T follicular helper cell (primary cell): ENCODE measurements around the gene C1QTNF5.

ENCODE experiments used
- DNase-seq: peaks from one replicate; pipeline ENCODE4 v3.0.0-alpha.2; 2020; ENCODE audit warnings: low read depth

C1QTNF5 gene

DNA sequence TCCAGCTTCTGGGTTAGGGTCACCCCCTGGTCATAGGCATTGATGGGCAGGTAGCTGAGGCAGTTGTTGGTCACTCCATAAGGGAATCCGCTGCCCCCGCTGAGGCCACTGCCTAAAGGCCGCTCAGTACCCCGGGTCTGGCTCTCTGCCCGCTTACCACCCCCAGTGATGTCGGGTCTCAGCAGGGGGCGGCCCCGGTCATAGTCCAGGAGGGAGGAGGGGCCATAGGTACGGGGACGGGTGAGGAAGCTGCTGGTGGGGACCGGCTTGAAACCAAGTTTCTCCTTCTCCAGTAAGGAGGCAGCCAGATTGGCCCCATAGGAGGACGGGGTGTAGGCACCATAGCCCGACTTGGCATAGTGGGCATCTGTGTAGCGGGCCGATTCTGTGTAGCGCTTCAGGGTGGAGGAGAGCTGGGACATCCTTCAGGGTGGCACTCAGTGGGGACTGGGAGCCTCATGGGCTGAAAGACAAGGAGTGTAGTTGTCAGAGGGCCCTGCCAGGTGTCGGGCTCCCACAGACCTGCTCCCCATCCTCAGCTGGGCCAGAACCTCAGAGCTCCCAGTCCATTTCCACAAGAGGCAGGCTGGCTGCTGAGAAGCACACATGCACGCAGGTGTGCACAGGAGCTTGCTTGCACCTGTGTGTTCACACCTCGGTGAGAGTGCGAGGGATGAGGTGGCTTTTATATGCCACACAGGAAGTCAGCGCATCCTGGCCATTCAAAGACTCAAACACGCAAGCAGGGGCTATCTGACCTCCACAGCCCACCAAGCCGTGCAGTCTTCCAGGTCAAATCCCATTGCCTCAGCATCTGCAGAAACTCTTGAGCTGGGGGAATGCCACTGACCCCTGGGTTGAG lies 32.6 kb upstream of the C1QTNF5 start:
- no peak for DNase-seq

DNA sequence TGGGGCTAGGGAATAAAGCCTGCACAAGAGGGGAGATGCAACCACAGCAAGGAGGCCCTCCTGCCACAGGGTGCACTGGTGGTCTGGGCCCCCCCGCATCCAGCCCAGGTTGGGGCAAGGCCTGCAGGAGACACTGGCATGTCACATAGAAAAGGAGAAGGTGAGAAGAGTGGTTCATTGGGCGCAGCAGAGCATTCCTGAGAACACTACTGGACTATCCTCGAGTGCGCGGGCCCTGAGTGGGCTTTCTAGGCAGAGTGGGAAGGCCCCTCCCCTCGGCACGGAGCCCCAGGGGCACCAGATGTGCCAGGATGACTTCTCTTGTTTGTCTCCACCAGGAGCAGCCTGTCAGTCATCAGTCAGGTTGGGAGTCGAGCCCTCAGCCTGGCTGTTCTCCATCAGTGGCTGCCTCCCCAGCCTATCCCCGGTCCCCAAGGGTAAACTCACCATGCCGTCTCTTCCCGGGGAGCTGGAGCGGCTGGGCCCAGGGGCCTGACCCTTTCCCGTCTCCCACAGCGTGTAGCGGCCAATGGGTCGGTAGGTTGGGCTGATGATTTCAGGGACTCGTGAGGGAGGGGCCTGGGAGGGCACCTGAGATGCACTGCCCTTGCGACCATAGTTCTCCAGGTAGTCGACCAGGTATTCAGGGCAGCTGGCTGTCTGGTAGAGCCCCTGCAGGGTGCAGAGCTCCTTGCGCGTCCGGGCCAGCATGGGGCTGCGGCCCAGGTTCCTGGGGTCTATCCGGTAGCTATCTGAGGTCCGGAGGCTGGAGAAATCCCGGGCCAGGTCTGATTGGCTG lies 31.8 kb upstream of the C1QTNF5 start:
- no peak for DNase-seq

DNA sequence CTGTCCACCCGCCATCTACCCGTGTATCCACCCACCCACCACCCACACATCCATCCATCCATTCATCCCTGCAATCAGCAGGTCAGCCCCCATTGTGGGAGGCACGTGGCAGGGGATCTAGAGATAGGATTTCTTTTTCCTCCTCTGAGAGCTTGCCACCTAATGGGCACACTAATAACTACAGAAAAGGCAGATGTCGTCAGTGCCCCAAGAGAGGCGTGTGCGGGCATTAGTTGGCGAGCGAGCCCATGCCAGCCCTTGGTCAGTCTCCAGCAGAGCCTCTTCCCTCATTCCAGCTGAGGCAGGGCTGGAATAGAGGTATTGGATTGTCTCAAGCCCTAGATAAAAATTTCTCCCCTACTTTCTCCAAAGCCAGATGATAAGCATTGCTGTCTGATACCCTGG lies 31.1 kb upstream of the C1QTNF5 start:
- DNase-seq: no peak

DNA sequence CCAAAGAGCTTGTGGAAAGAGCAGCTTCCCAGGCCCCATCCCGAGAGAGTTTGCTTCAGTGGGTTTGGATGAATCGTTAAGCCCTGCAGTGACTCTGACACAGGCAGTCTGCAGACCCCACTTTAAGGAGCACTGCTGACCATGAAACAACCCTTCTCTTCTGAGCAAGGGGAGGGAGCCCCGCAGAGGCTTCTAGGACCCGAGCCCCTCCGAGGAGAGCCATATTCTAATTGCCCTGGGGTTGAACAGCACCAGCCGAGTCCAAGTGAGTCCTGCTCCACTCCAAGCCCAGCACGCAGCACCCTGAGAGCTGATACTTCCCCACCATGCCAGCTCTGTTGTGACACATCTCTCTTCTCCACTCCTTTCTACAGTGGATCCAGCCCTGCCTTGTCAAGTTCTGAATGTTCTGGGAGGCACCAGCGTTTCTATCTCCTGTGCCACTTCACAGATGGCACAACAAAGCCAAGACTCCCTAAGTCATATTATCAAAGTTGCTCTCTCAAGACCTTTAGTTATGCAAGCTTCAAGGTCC lies 30.5 kb upstream of the C1QTNF5 start:
- no peak for DNase-seq

DNA sequence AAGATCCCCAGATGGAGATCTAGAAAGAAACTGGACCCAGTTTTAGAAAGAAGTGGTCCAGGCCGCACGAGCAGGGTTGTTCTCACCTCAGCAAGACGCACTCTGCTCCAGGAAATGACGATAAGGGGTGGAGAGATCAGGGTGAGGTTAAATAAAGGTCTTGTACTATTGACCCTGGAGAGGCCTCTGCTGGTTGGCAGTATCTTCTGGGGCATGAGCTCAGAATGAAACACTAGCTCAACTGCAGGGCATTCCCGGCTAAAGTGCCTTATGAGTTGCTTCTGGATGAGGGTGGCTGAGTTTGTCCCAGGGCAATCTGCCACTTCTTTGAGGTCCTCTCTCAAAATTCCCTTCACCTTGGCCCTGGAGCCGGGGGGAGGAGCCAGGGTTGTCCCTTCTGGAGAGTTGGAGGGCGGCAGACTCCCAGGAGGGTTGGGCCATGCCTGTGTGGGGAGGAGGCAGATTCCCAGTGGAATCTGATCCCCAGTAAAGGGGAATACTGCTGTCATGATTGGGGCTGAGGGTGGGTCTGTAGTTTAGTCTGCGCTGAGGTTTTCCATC lies 29.9 kb upstream of the C1QTNF5 start:
- no peak for DNase-seq

DNA sequence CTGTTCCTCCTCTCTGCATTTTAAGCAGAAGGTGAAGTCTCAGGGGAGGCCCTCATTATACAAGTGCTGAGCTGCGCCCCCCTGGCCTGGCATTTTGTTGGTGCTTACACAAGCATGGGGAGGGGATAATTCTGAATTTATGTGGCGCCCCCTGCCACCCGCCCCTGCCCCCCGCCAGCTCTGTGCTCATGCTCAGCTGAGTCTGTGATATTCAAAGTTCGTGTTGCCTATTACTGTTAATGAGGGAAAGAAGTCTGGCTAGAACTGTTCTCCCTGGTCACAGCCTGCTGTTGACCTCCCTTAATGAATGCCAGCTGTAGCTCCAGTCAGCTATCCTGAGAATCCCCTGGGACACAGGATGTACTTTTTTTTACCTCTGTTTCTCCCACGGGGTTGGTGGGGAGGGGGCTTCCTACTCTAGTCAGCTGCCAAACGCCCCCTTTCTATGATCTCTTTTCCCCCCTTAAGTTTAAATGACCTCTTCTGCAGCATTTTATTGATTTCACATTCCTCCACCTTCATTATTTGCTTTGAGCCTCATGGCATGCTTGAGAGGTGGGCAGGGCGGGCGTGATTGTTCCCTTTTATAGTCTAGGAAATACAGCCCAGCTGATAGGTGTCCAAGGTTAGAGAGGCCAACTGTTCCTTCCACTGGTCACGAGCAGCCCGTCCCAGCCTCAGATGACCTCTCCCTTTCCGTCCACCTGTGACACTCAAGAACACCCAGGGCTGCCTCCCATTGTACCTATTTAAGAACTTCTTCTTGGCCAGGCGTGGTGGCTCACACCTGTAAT lies 28.6 kb upstream of the C1QTNF5 start:
- DNase-seq: no peak

DNA sequence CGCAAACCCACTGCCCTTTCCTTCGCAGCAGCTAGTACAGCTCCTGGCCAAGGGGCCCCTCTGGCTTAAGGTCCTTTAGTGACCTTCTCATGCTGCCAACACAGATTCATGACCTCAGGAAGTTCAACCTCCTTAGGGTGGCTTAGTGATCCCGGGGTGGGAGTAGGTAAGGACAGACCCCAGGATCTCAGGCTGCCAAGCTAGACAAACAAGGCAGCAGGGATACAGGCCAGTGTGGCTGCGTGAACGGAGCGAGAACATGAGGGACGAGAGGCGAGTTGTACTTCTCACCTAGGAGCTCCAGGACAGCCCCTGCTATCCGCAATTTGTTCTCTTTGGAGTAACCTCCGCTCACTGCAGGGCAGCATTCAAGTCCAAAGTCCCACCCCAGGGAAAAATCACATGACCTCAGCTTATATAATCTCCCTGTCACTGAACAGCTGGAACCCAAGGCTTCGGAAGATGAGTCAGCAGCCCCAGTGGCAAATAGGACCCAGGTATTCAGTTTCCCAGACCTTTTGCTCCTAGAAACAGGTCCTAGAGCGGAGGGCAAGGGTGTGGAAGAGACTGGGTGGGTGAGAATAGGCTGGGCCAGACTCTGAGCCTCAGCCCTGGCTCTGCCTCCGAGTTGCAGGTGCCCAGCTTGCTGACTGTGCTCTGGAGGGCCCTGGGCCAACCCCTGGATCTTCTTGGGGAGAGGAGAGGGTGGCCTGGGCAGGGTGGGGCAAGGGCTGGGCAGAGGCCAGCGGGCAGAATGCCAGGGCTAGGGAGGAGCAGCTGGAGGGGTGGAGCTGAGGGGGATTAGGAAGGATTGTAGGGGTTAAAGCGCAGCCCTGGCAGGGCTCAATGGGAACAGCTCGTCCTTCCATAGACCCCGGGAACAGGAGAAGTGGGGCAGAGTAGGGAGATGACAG lies 27.7 kb upstream of the C1QTNF5 start:
- DNase-seq: no peak

DNA sequence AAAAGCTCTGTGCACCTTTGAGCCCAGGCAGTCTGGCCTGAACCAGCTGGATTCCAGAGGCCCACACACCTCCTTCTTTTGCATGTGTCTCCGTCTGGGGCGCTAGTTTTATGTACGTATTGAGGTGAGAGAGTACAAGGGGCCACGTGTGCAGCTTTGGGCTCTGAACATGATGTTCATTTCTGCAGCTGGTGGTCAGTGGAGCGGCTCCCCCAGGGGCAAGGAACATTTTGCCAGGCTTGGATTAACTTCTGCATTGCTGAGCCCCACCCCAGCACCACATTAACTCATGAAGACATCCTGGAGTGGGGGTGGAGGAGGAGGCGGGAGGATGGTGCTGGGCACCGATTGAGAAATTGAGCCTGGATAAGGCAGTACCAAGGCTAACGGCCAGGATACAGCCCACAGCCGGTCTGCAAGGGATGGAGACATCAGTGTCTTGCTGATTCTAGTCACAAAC lies 27.0 kb upstream of the C1QTNF5 start:
- no peak for DNase-seq

DNA sequence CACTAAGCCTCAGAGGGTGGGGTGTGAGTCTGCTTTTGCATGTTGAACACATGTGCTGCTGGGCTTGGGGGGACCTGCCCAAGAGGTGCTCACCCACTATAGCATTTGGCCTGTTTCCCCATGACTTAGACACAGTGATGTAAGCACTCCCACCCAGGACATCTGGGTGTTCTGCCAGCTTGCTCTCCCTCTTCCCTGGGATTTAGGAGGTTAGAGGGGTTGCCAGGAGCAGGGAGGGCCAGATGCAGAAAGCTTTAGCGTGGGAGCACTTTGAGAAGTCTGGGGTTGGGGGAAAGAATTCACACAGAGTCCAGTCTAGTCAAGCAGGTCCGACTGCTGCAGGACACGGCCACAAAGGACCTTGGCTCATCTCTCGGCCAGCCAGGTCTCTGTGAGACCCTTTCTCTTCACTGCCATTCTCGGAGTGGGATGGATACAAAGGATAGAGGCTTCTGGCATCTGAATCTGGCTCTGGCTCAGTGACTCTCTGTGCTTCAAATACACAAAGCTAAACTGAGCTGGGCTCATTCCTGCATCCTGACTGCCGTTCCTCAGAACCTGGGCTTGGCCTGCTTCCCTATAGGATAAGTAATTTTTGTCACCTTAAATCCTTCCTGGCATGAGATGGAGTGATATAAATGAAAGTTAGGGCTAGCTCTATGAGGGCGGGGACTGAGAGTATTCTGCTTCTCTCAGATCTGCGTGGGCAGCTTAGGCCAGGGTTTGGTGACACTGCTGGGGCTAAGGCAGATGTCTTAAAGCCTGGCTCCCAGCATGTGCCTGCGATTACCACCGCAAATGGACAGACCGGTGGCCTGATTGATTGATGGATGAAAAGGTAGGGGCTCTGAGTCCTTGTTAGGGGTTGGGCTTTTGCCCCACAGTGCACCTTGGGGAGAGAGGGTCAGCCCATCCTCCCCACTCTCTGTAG lies 26.3 kb upstream of the C1QTNF5 start:
- no peak for DNase-seq

DNA sequence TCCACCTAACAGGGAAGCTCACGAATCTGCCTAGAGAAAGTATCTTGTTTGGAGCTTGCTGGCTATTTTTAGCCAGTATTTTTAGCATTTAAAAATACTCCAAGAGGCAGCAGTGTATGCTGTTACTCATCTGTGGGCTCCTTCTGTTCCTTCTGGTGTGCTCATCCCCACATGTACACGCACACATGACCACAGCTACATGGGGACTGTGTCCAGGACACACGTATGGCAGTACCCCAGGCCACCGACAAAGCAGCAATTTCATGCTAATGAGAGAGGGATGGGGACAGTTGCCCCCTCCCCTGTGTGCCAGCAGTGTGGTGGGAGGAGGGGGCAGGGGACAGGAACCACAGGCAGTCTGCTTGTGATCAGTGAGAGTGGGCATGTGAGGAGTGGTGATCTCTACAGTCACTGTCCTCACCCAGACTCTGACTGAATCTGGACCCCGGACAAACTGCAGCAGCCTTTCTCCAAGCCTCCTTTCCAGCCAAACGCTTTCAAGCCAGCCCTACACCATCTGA lies 24.4 kb upstream of the C1QTNF5 start:
- DNase-seq: no peak

DNA sequence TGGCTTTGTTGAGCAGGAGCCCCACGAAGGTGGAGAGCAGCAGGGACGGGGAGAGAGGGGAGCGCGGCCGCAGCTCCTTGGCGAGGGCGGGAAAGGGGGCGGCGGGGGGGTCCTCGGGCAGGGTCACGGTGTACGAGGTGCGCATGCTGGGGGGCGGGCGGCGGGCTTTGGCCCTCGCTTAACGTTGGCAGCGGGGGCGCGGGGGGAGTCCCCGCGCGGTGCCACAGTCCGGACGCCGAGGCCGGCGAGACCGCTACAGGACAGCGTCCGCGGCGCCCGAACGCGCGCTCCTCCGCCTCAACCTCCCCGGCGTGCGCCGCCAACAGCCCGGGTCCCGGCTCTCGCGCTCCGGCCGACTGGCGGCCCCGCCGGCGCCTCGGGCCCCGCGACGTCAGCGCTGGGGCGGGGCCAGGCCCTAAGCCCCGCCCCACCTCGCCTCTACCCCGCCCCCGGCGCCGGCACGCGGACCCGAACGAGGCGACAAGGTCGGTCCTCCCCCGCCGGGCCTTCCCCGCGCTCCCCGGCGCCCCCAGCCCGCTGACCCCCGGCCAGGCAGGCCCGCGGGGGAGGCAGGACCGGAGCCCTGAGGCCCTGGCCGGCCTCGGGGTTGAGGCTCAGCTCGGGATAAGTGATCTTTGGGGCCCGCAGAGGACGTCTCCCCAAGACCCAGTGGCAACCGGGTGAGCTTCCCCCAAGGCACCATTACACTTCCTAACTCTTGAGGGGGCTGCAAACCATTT lies 23.3 kb upstream of the C1QTNF5 start:
- DNase-seq: peak; percentile 48

DNA sequence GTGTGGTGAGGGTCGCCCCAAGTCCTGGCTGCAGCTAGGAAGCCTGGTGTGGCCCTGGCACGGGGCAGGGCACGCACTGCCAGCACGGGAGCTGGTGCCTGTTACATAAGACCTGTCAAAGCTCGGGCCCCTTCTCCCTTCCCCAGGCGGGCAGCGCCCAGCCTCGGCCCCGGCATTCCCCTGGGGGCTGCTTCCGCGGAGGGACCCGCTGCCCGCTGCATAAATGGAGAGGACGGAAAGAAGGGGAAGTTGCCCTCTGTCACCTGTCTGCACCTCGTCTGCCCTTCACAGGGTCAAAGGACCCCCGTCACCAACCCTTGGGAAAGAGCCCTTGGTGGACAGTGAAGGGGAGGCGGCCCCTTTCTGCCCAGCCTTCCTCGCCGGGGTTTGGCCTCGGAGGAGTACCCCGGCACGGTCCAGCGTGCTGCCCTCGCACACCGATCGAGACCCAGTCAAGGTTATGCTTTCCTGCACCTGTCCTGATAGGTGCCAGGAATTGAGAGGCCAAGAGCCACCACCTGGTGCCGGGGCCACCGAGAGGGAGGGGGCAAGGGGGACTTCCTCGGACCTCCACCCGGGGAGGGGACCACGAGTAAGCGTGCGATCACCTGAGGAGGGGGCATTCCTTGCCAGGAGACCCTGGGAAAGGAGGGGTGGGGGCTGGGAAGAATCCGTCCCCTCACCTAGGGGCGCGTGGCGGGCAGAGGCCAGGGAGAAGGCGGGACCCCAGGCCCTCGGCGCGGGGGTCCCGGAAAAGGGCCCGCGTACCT lies 22.6 kb upstream of the C1QTNF5 start:
- DNase-seq: no peak

DNA sequence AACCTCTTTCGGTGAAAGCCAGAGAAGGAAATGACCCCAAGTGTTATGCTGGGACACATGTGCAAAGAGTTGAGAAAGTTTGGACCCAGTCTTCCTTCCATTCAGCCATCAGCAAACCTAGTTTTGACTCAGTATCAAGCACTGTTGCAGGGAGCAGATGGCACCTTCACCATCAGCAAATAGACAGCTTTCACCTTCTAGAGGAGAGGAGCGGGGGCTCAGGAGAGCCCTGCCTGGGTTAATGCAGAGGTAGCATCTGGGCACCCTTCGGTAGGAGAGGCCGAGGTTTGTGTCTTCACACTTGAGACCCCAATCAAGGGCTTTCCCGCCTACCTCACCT lies 22.0 kb upstream of the C1QTNF5 start:
- DNase-seq: no peak

DNA sequence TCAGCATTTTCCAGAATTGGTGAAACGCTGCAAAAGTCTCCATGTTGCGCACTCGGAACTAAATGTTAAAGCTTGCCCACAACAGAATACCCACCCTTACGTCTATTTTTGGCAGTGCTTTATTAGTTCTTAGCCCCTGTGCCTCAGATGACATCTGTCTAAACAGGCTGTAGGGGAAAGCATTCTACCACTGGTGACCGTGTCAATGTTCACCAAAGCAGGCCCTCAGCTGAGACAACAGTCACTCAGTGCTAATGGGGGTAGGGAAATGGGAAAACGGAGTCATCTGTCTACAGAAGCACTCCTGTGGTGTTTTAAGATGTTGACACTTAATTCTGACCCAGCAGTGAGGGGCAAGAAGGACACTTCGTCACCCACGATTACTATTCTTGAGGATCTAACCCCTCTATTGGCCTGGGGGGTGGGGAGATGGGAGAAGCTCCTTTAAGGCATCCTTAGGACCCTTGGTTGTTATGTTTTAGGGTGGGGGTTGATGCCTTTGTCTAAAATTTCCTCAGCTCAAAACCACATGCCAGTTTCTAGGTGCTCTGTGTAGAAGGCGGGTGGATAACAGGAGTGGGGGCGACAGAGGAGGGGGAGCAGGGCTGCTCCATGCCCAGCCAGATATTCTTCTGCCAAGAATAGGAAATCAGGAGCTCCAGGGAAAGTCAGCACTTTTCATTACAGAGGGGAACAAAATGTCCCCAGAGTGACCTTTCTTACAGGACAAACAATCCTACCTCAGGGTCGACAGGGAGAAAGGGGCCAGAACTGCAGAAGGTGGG lies 21.4 kb upstream of the C1QTNF5 start:
- DNase-seq: no peak

DNA sequence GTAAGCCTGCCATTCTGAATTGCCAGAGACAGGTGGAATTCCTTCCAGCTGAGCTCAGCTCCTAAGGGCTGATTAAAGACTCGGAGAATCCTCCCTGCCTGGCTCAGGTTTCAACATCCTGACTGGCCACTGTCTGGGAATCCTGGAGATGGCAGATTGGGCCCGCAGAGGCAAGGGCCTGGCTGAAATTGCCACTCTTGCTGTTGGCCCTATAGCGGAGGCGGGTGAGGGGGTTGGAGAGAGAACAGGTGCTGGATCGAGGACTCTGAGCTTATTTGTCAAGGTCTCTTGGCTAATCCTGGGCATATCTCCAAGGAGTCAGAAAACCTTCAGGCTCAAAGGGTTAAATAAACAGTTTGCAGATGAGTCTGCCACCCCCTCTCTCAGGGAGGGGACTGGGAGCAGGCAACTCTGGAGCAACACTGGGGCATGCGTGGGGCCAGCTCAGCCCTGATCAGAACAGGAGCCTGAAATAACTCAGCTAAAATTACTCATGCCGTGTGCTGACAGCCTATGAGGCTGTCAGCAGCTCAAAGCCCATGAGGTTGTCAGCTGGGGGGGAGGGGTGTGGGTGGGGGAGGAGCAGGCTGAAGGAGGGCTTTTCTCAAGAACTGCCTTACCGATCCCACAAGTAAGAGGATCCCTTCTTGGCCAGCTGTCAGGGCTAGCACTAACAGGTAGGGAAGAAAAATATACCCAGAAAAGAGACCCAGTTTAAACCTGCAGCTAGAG lies 20.5 kb upstream of the C1QTNF5 start:
- no peak for DNase-seq
